CD4-positive, alpha-beta T cell (primary cell): ENCODE results near the gene IQSEC1. TPM values are rescaled to one million over a fixed set of nuclear protein-coding genes. Genes with fewer than 3 reads are reported as not detected.
A peak's percentile ranks its signal among the peaks of the same experiment; 100 is the strongest.

ENCODE experiments used
- ATAC-seq: fragments of 200-7000 bp; cut with Tn5 transposase; one replicate; pipeline ENCODE4 v1.10.0; 2022; ENCODE audit warnings: mild to moderate bottlenecking; ENCODE audit not compliant: poor library complexity
- CTCF ChIA-PET: fragments of 350-600 bp; sonication (Branson Sonifier 250); formaldehyde crosslinking; loops from one replicate; lab custom pipeline; 2021; ENCODE audit warnings: antibody characterized with exemption, inconsistent platforms; lab: Charles Lee
- POLR2A ChIA-PET: fragments of 350-600 bp; sonication (Branson Sonifier 250); formaldehyde crosslinking; loops from one replicate; lab custom pipeline; 2021; ENCODE audit warnings: antibody characterized with exemption, inconsistent platforms; lab: Charles Lee
- DNase-seq, 14 experiments: peaks; one replicate each; pipeline ENCODE4 v3.0.0-alpha.2; 2013 to 2020; ENCODE audit warnings: mixed read lengths in 2 of 14
- H3K27ac ChIP-seq, 2 donors: one replicate each; pipeline versions ENCODE4 v1.5.1 to v1.7.0; 2013; ENCODE audit warnings: low read length in 2 of 2, low read depth in 1 of 2, mild to moderate bottlenecking in 1 of 2
- H3K27me3 ChIP-seq, 2 experiments: 1 replicate in 1 of 2; 2 replicates in 1 of 2; pipeline versions ENCODE4 v1.6.1 to v1.7.0; 2013; ENCODE audit warnings: low read length in 2 of 2, control low read depth in 1 of 2, mild to moderate bottlenecking in 1 of 2, moderate library complexity in 1 of 2; ENCODE audit not compliant: insufficient read depth in 2 of 2, control insufficient read depth in 1 of 2
- H3K36me3 ChIP-seq: one replicate; pipeline ENCODE4 v1.6.1; 2013; ENCODE audit warnings: low read length, control low read depth; ENCODE audit not compliant: insufficient read depth
- H3K4me1 ChIP-seq: one replicate; pipeline ENCODE4 v1.6.1; 2013; ENCODE audit warnings: low read length, control low read depth; ENCODE audit not compliant: insufficient read depth
- H3K4me3 ChIP-seq: one replicate; pipeline ENCODE4 v1.5.1; 2013; ENCODE audit warnings: mild to moderate bottlenecking, low read length, moderate library complexity
- H3K9me3 ChIP-seq, 2 experiments: 1 replicate in 1 of 2; 2 replicates in 1 of 2; pipeline versions ENCODE4 v1.6.1 to v1.7.0; 2013; ENCODE audit warnings: low read length in 2 of 2, mild to moderate bottlenecking in 2 of 2, control low read depth in 1 of 2, moderate library complexity in 1 of 2; ENCODE audit not compliant: control insufficient read depth in 1 of 2, insufficient read depth in 1 of 2
- H3K27ac Mint-ChIP-seq: one replicate; pipeline ENCODE4 v1.8.0; 2020; ENCODE audit warnings: mixed read lengths
- H3K27me3 Mint-ChIP-seq: one replicate; pipeline ENCODE4 v1.8.0; 2021; ENCODE audit warnings: mixed read lengths
- H3K36me3 Mint-ChIP-seq: one replicate; pipeline ENCODE4 v1.8.0; 2021; ENCODE audit warnings: low read depth, mixed read lengths
- H3K4me1 Mint-ChIP-seq: one replicate; pipeline ENCODE4 v1.8.0; 2021; ENCODE audit warnings: low read depth, mixed read lengths
- H3K4me3 Mint-ChIP-seq: one replicate; pipeline ENCODE4 v1.8.0; 2020; ENCODE audit warnings: mild to moderate bottlenecking, mixed read lengths
- H3K9me3 Mint-ChIP-seq: one replicate; pipeline ENCODE4 v1.8.0; 2020; ENCODE audit warnings: mixed read lengths
- intact Hi-C, 2 experiments: fragments of 100-400 bp; cut with DNase I in 1 of 2; cut with micrococcal nuclease in 1 of 2; formaldehyde crosslinking; loops; one replicate each; pipeline versions ENCODE4 v1.15.1 to v1.9.0; 2023 to 2025; cut with DNase I, micrococcal nuclease
- total RNA-seq, 174 experiments: library from RNA in 2 of 174; stranded (reverse) in 2 of 174; gene quantifications; one replicate each; pipeline ENCODE4 v1.2.3 and lab custom pipeline; 2021 to 2026
- TF ChIP-seq, protein P1 (sequence below): fragments of 200-600 bp; IDR thresholded peaks from one replicate; pipeline ENCODE4 v1.8.0; 2022; ENCODE audit warnings: antibody characterized with exemption, mild to moderate bottlenecking

Gene IQSEC1
- total RNA-seq, 2 experiments from 2014 or later, result 102 to 108 TPM

DNA sequence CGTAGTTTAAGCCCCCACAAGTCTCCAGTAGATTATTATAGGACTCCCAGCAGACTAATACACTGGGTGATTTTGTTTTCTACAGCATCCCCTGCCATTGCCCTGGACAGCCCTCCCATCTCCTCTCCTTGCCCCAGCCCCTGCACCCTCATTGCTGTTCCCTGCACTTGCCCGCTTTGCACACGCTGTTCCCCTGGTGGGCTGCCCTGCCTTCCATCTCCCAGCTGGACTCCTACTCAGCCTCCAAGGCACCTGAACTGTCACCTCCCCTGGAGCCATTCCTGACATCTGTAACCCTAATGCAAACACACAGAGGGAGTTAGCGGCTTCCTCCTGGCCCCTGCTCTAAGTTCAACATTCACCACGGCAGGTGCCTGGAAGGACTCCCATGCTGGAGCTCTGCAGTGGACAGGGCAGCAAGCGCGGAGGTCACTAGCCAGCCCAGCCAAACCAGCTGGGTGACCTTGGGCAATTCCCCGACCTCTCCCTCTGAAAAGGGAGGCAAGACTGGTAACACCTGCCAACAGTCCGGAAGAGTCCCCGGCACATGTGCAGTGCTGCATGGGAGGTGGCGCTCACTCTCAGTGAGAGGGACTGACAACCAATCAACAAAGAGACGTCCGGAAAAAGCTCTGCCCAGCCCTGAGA is 38.8 kb upstream of the IQSEC1 start:
- CTCF ChIA-PET, result no interaction called here
- Mint-ChIP-seq H3K27ac (no peak overlapping the region), H3K4me3 (no peak overlapping the region)

DNA sequence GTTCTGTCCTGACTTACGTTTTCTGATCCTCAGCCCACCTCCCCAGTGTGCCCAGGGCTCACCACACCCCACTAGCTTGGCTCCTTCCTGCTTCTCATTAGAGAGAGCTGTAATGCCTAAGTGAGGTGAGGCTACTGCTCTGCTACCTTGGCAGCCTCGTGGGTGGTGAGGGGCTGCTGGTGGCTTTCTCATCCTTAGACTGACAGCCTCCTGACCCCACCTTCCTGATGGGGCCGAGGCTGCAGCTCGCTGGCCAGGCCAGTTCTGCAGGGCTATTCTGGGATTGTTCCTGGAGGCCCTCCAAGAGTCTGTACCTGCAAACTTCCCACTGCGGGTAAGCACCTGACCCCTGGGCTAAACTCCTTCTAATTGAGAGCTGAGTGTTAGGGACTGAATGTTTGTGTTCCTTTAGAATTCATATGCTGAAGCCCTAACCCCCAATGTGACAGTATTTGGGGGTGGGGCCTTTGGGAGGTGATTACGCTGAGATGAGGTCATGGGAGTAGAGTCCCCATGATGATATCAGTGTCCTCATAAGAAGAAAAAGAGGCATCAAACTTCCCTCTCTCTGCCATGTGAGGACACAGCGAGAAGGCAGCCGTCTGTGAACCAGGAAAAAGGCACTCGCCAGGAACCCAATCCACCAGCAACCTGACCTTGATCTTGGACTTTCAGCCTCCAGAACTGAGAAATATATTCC is 38.1 kb upstream of the IQSEC1 start:
- H3K36me3 Mint-ChIP-seq, result no peaks in the 10 kb centered on the region
- H3K9me3 Mint-ChIP-seq, result no peaks in the 10 kb centered on the region
- POLR2A ChIA-PET, result no interaction called here
- DNase-seq (no peak), ATAC-seq (peak; percentile 54)
- H3K27ac ChIP-seq, result no peak overlapping the region
- TF ChIP-seq, protein P1, sequence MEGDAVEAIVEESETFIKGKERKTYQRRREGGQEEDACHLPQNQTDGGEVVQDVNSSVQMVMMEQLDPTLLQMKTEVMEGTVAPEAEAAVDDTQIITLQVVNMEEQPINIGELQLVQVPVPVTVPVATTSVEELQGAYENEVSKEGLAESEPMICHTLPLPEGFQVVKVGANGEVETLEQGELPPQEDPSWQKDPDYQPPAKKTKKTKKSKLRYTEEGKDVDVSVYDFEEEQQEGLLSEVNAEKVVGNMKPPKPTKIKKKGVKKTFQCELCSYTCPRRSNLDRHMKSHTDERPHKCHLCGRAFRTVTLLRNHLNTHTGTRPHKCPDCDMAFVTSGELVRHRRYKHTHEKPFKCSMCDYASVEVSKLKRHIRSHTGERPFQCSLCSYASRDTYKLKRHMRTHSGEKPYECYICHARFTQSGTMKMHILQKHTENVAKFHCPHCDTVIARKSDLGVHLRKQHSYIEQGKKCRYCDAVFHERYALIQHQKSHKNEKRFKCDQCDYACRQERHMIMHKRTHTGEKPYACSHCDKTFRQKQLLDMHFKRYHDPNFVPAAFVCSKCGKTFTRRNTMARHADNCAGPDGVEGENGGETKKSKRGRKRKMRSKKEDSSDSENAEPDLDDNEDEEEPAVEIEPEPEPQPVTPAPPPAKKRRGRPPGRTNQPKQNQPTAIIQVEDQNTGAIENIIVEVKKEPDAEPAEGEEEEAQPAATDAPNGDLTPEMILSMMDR, result no peak
- CTCF ChIA-PET, result no interaction called here
- H3K4me1 Mint-ChIP-seq, result peaks cover 12% of the 10 kb centered on the region
- peaks cover 0 to 4% of the 10 kb centered on the region in 2 experiments for H3K9me3 ChIP-seq
- H3K27me3 ChIP-seq, result no peaks in the 10 kb centered on the region
- no peak overlapping the region for H3K4me3 ChIP-seq
- intact Hi-C loops, result no loop called here
- H3K27me3 Mint-ChIP-seq, result no peaks in the 10 kb centered on the region
- H3K36me3 ChIP-seq, result no peaks in the 10 kb centered on the region
- peak overlapping the region; percentile 81 for H3K27ac Mint-ChIP-seq
- H3K4me1 ChIP-seq, result peaks cover 13% of the 10 kb centered on the region
- H3K4me3 Mint-ChIP-seq, result no peak overlapping the region

More for the DNA sequence above, 38.8 kb upstream of the IQSEC1 start:
- no peak for DNase-seq
- H3K27me3 Mint-ChIP-seq, result no peaks in the 10 kb centered on the region
- no peaks in the 10 kb centered on the region for H3K9me3 Mint-ChIP-seq
- TF ChIP-seq, protein P1, result no peak
- Histone ChIP-seq H3K36me3 (no peaks in the 10 kb centered on the region), H3K27ac (no peak overlapping the region), H3K4me1 (peaks cover 13% of the 10 kb centered on the region), H3K9me3 (peaks cover 0 to 4% of the 10 kb centered on the region in 2 experiments), H3K27me3 (no peaks in the 10 kb centered on the region), H3K4me3 (no peak overlapping the region)
- H3K4me1 Mint-ChIP-seq, result peaks cover 12% of the 10 kb centered on the region
- ATAC-seq, result no peak
- no peaks in the 10 kb centered on the region for H3K36me3 Mint-ChIP-seq
- intact Hi-C loops, result no loop called here
- POLR2A ChIA-PET, result no interaction called here

DNA sequence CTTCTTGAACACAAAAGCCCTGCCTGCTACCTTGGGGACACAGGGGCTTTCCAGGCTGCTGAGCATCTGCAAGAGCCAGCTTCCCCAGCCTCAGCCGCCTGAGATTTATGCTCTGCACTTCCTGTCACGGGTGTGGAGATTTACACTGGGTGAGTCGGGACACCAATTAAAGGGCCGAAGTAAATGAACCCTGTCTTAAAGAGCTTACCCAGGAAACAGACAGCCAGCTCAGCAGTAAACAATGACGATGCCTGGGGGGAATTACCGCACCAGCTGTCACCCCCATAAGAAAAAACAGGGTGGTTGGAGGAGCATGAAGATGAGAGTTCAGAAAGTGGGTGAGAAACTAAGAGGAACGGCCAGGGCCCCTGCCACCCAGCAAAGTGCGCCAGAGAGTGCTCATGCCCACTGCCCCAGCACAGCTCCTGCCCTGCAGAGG is 37.5 kb upstream of the IQSEC1 start:
- ChIA-PET POLR2A (interaction anchor here (0.6 to 1.2 kb wide), 3 partner anchors 314 to 350 kb away, joined by 3 to 6 read pairs (median 3); partner anchors contain the start of gene CAND2), CTCF (no interaction called here)
- H3K27me3 Mint-ChIP-seq, result no peaks in the 10 kb centered on the region
- no peaks in the 10 kb centered on the region for H3K9me3 Mint-ChIP-seq
- peaks cover 13% of the 10 kb centered on the region for H3K4me1 ChIP-seq
- no peak overlapping the region for H3K27ac ChIP-seq
- peak in 11 of 14 experiments; percentile 5 to 75 (median 22) for DNase-seq
- peaks cover 0 to 9% of the 10 kb centered on the region in 2 experiments for H3K9me3 ChIP-seq
- H3K4me3 ChIP-seq, result no peak overlapping the region
- peak; percentile 89 for ATAC-seq
- no peaks in the 10 kb centered on the region for H3K27me3 ChIP-seq
- peak overlapping the region; percentile 81 for H3K27ac Mint-ChIP-seq
- no peaks in the 10 kb centered on the region for H3K36me3 ChIP-seq
- peaks cover 12% of the 10 kb centered on the region for H3K4me1 Mint-ChIP-seq
- peak overlapping the region; percentile 8 for H3K4me3 Mint-ChIP-seq
- intact Hi-C loops, result no loop called here
- H3K36me3 Mint-ChIP-seq, result no peaks in the 10 kb centered on the region
- TF ChIP-seq, protein P1, result no peak
